ENCODE measurements around the gene CLCN4.

Gene CLCN4

GRCh38 chrX:10239611-10240064, 82.9 kb downstream of the CLCN4 start:
- H3K4me3 ChIP-seq (ENCODE audit: low read depth, low read length) = no peak overlapping the region
- TF ChIP-seq CTCF (conservative IDR thresholded peaks at IDR 0.05; ENCODE audit: low read depth, low read length) = no peak
- peak; percentile 55 for DNase-seq (ENCODE audit: low read depth)

GRCh38 chrX:10240918-10241317, 84.1 kb downstream of the CLCN4 start:
- peak; percentile 74 for DNase-seq (ENCODE audit: low read depth)
- H3K4me3 ChIP-seq (ENCODE audit: low read depth, low read length) = no peak overlapping the region
- no peak for TF ChIP-seq CTCF (conservative IDR thresholded peaks at IDR 0.05; ENCODE audit: low read depth, low read length)

GRCh38 chrX:10242026-10242425, 85.3 kb downstream of the CLCN4 start:
- TF ChIP-seq CTCF (conservative IDR thresholded peaks at IDR 0.05; ENCODE audit: low read depth, low read length) = no peak
- no peak overlapping the region for H3K4me3 ChIP-seq (ENCODE audit: low read depth, low read length)
- DNase-seq (ENCODE audit: low read depth) = no peak

GRCh38 chrX:10243106-10243505, 86.3 kb downstream of the CLCN4 start:
- peak; percentile 5 for DNase-seq (ENCODE audit: low read depth)
- H3K4me3 ChIP-seq (ENCODE audit: low read depth, low read length) = no peak overlapping the region
- no peak for TF ChIP-seq CTCF (conservative IDR thresholded peaks at IDR 0.05; ENCODE audit: low read depth, low read length)

- TF ChIP-seq CTCF (conservative IDR thresholded peaks at IDR 0.05; ENCODE audit: low read depth, low read length) = no peak
- peak; percentile 17 for DNase-seq (ENCODE audit: low read depth)
- H3K4me3 ChIP-seq (ENCODE audit: low read depth, low read length) = no peak overlapping the region
Observed at GRCh38 chrX:10244915-10245622, 88.3 kb downstream of the CLCN4 start.

GRCh38 chrX:10245886-10246285, 89.1 kb downstream of the CLCN4 start:
- DNase-seq (ENCODE audit: low read depth) = no peak
- no peak for TF ChIP-seq CTCF (conservative IDR thresholded peaks at IDR 0.05; ENCODE audit: low read depth, low read length)

GRCh38 chrX:10246297-10246696, 89.5 kb downstream of the CLCN4 start:
- no peak for TF ChIP-seq CTCF (conservative IDR thresholded peaks at IDR 0.05; ENCODE audit: low read depth, low read length)
- no peak for DNase-seq (ENCODE audit: low read depth)
- no peak overlapping the region for H3K4me3 ChIP-seq (ENCODE audit: low read depth, low read length)

More at GRCh38 chrX:10245886-10246285, 89.1 kb downstream of the CLCN4 start:
- H3K4me3 ChIP-seq (ENCODE audit: low read depth, low read length) = no peak overlapping the region
